SK-N-SH (cell line): ENCODE measurements around the gene ZNF532. TPM values are rescaled to one million over a fixed set of nuclear protein-coding genes. Genes with fewer than 3 reads are reported as not detected.

Source experiments
- CTCF ChIA-PET: fragments of 300-600, 350-600 bp; formaldehyde crosslinking; extraction: SDS; loops from one replicate; lab custom pipeline; 2021; lab: Yijun Ruan, JAX
- POLR2A ChIA-PET: fragments of 350-600 bp; sonication (Branson Sonifier 250); formaldehyde crosslinking; extraction: SDS; loops from one replicate; lab custom pipeline; 2020; ENCODE audit warnings: antibody characterized with exemption, inconsistent platforms; lab: Yijun Ruan, JAX
- DNase-seq: peaks from one replicate; pipeline ENCODE4 v3.0.0; 2012
- H2AFZ ChIP-seq: fragments of 200-600 bp; sonication (generic); 2 replicates; pipeline ENCODE4 v1.8.1; 2016; ENCODE audit warnings: antibody characterized with exemption, mild to moderate bottlenecking, low read depth
- H3F3A ChIP-seq: fragments of 200-600 bp; sonication (generic); replicated peaks from 2 replicates; pipeline ENCODE3; 2016; ENCODE audit warnings: antibody characterized with exemption, mild to moderate bottlenecking; ENCODE audit not compliant: insufficient read depth
- H3K27ac ChIP-seq, 2 experiments: fragments of 200-500 bp in 1 of 2; fragments of 200-600 bp in 1 of 2; sonication (Bioruptor generic) in 1 of 2; sonication (generic), shearing (Covaris generic) in 1 of 2; 2 replicates each; pipeline versions ENCODE4 v1.5.1 to v1.6.1; 2014 to 2016; ENCODE audit warnings: low read depth in 2 of 2, inconsistent platforms in 1 of 2, low read length in 1 of 2, mild to moderate bottlenecking in 1 of 2, mixed read lengths in 1 of 2
- H3K27me3 ChIP-seq: fragments of 200-600 bp; sonication (generic), shearing (Covaris generic); 2 replicates; pipeline ENCODE4 v1.6.1; 2016; ENCODE audit warnings: mixed run types; ENCODE audit not compliant: insufficient read depth
- H3K36me3 ChIP-seq, 2 experiments: fragments of 200-500 bp in 1 of 2; fragments of 200-600 bp in 1 of 2; sonication (Bioruptor generic) in 1 of 2; sonication (generic) in 1 of 2; replicated peaks in 1 of 2; 2 replicates each; pipeline versions ENCODE3 to v1.5.1; 2014 to 2016; ENCODE audit warnings: low read length in 1 of 2, mild to moderate bottlenecking in 1 of 2; ENCODE audit not compliant: insufficient read depth in 2 of 2, control insufficient read depth in 1 of 2
- H3K4me1 ChIP-seq, 2 experiments: fragments of 200-500 bp in 1 of 2; fragments of 200-600 bp in 1 of 2; sonication (Bioruptor generic) in 1 of 2; sonication (generic), shearing (Covaris generic) in 1 of 2; 2 replicates each; pipeline versions ENCODE4 v1.5.1 to v1.6.1; 2014 to 2016; ENCODE audit warnings: low read depth in 1 of 2, low read length in 1 of 2, mixed run types in 1 of 2; ENCODE audit not compliant: insufficient read depth in 2 of 2, control insufficient read depth in 1 of 2
- H3K4me2 ChIP-seq: fragments of 200-600 bp; sonication (generic), shearing (Covaris generic); 2 replicates; pipeline ENCODE4 v1.6.1; 2017; ENCODE audit warnings: mixed run types
- H3K4me3 ChIP-seq, 2 experiments: fragments of 200-500 bp in 1 of 2; fragments of 200-600 bp in 1 of 2; sonication (Bioruptor generic) in 1 of 2; sonication (generic), shearing (Covaris generic) in 1 of 2; 2 replicates each; pipeline versions ENCODE4 v1.5.1 to v1.8.1; 2014 to 2016; ENCODE audit warnings: low read depth in 2 of 2, inconsistent platforms in 1 of 2, low read length in 1 of 2, mild to moderate bottlenecking in 1 of 2, mixed read lengths in 1 of 2, moderate library complexity in 1 of 2
- H3K79me2 ChIP-seq: fragments of 200-600 bp; sonication (generic); 2 replicates; pipeline ENCODE4 v1.8.1; 2017; ENCODE audit warnings: mild to moderate bottlenecking; ENCODE audit not compliant: insufficient read depth
- H3K9ac ChIP-seq: fragments of 200-600 bp; sonication (generic); 2 replicates; pipeline ENCODE4 v1.6.1; 2017; ENCODE audit warnings: mixed run types
- H3K9me2 ChIP-seq: fragments of 200-600 bp; sonication (generic); 2 replicates; pipeline ENCODE4 v1.6.1; 2017; ENCODE audit warnings: mixed run types
- H3K9me3 ChIP-seq: fragments of 200-600 bp; sonication (generic); 2 replicates; pipeline ENCODE4 v1.6.1; 2017; ENCODE audit warnings: mixed run types, mild to moderate bottlenecking, moderate library complexity
- H4K20me1 ChIP-seq: fragments of 200-600 bp; sonication (generic); 2 replicates; pipeline ENCODE4 v1.6.1; 2017; ENCODE audit warnings: mild to moderate bottlenecking, mixed run types; ENCODE audit not compliant: insufficient read depth
- CHD2 ChIP-seq: fragments of 150-350 bp; IDR thresholded peaks from 2 replicates; pipeline ENCODE4 v1.6.1; 2018; ENCODE audit warnings: low read length; ENCODE audit not compliant: partially characterized antibody
- EZH2phosphoT487 ChIP-seq: fragments of 200-600 bp; sonication (generic); IDR thresholded peaks from 2 replicates; pipeline ENCODE4 v1.6.1; 2017; ENCODE audit warnings: low read depth, mixed run types, mild to moderate bottlenecking, antibody characterized with exemption, moderate library complexity, borderline replicate concordance
- FOXM1 ChIP-seq: IDR thresholded peaks from 2 replicates; pipeline ENCODE4 v1.4.0; 2012; ENCODE audit warnings: low read depth, mild to moderate bottlenecking
- GABPA ChIP-seq: IDR thresholded peaks from 2 replicates; pipeline ENCODE4 v1.4.0; 2012; ENCODE audit warnings: low read depth, mild to moderate bottlenecking
- GATA2 ChIP-seq: sonication (generic); formaldehyde crosslinking; IDR thresholded peaks from 2 replicates; pipeline ENCODE4 v1.5.0; 2020; ENCODE audit warnings: mild to moderate bottlenecking, missing genetic modification reagents
- MXI1 ChIP-seq: IDR thresholded peaks from 2 replicates; pipeline ENCODE4 v1.6.1; 2012; ENCODE audit warnings: mild to moderate bottlenecking, low read depth, low read length, improper control_type of control experiment
- NFIC ChIP-seq: IDR thresholded peaks from 2 replicates; pipeline ENCODE4 v1.4.0; 2012; ENCODE audit warnings: borderline replicate concordance
- NRF1 ChIP-seq: IDR thresholded peaks from 2 replicates; pipeline ENCODE4 v1.6.1; 2012; ENCODE audit warnings: low read depth, mild to moderate bottlenecking, low read length
- POLR2AphosphoS5 ChIP-seq: IDR thresholded peaks from 2 replicates; pipeline ENCODE4 v1.6.1; 2012; ENCODE audit warnings: low read depth, low read length
- RCOR1 ChIP-seq: fragments of 150-350 bp; IDR thresholded peaks from 2 replicates; pipeline ENCODE4 v1.6.1; 2017; ENCODE audit warnings: antibody characterized with exemption, low read length
- RFX5 ChIP-seq: IDR thresholded peaks from 2 replicates; pipeline ENCODE4 v1.6.1; 2012; ENCODE audit warnings: mild to moderate bottlenecking, improper control_type of control experiment, low read length
- SIN3A ChIP-seq: IDR thresholded peaks from 2 replicates; pipeline ENCODE4 v1.6.1; 2012; ENCODE audit warnings: low read depth, mild to moderate bottlenecking, low read length, moderate library complexity, borderline replicate concordance
- SMC3 ChIP-seq: IDR thresholded peaks from 2 replicates; pipeline ENCODE4 v1.6.1; 2012; ENCODE audit warnings: low read depth, low read length, improper control_type of control experiment
- TAF1 ChIP-seq: IDR thresholded peaks from 2 replicates; pipeline ENCODE4 v1.6.1; 2012; ENCODE audit warnings: low read depth, mild to moderate bottlenecking, low read length, moderate library complexity, borderline replicate concordance
- TCF12 ChIP-seq: IDR thresholded peaks from 2 replicates; pipeline ENCODE4 v1.4.0; 2012
- WGBS: methylation state at CpG from one replicate; pipeline ENCODE4 v1.1.6; 2017; ENCODE audit warnings: low lambda C conversion rate; 5-methylcytosine and 5-hydroxymethylcytosine counted together
- polyA plus RNA-seq, 3 experiments: library from polyadenylated mRNA; depleted of rRNA; stranded (reverse); fragments of >200 nt; gene quantifications; 2 replicates each; pipeline ENCODE4 v1.2.3, GENCODE V29; 2012
- TF ChIP-seq, protein P1 (sequence below): IDR thresholded peaks from 2 replicates; pipeline ENCODE4 v1.6.1; 2012; ENCODE audit warnings: mild to moderate bottlenecking, low read depth, low read length, moderate library complexity
- TF ChIP-seq, protein P2 (sequence below): IDR thresholded peaks from 2 replicates; pipeline ENCODE4 v1.4.0; 2012; ENCODE audit warnings: low read depth, borderline replicate concordance

ZNF532 gene
- polyA plus RNA-seq, 1 of the 3 experiments (the other 2 are of a cell fraction): 34.7 TPM

DNA sequence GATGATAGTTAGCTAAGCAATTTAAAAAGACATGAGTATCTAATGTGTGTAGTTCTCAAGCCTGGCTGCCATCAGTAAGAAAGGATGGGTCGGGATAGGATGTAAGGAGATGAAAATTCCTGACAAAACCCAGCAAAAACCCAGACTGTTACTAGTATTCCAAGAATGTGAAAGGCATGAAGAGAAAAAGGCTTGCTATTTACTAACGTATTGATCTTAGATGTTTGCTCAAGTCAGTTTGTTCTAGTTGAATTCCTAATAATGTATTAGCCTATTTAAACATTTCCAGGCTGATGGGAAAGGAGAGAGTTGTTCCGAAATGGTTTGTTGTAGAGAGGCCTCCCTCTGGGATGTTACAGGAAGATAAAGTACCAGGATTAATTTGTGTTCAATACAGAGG lies 88.2 kb downstream of the ZNF532 start (continued):
- TF ChIP-seq SIN3A (no peak), RFX5 (no peak), POLR2AphosphoS5 (no peak), NFIC (no peak)
- TF ChIP-seq, all 33 proteins: peak for 0

DNA sequence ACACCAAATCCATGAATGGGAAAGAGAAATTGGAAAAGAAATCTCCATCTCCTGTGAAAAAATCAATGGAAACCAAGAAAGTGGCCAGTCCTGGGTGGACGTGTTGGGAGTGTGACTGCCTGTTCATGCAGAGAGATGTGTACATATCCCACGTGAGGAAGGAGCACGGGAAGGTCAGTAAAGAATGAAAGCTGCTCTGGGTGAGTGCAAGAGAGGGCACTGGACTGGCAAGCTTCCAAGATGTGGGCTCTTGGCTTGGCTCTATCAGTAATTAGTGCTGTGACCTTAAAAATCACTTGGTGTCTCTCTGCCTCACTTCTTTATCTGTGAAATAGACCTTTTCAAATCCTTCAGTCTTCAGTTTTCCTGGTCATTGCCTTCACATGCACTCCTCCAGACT lies 89.0 kb downstream of the ZNF532 start:
- Histone ChIP-seq H3K9me3 (no peaks in the 10 kb centered on the region), H4K20me1 (no peaks in the 10 kb centered on the region), H3K4me3 (no peak overlapping the region), H3K79me2 (no peaks in the 10 kb centered on the region), H3K27me3 (no peaks in the 10 kb centered on the region), H3K9ac (no peak overlapping the region), H3K4me1 (peaks cover 8 to 9% of the 10 kb centered on the region in 2 experiments; a peak in 3 of 4 replicates)
- 42% methylated on average over 3 of the region's 3 CpGs for WGBS
- CTCF ChIA-PET: interaction anchor here (1.2 kb wide), 1 partner anchor 25 kb away, joined by 3 read pairs; no protein-coding TSS in a partner anchor
- TF ChIP-seq NFIC: peak; percentile 18; the same call in 1 of the 2 replicates
- no peak for TF ChIP-seq RFX5
- no peak for TF ChIP-seq GATA2
- TF ChIP-seq, all 33 proteins: peak for 1
- no peaks in the 10 kb centered on the region for H3K9me2 ChIP-seq
- POLR2A ChIA-PET: no interaction called here
- H3F3A ChIP-seq: no peaks in the 10 kb centered on the region
- H3K36me3 ChIP-seq: peaks cover 33 to 43% of the 10 kb centered on the region in 2 experiments
- peak; percentile 50 for DNase-seq
- peak overlapping the region; percentile 5 to 36; a peak in 1 of 4 replicates for H3K27ac ChIP-seq
- no peak overlapping the region for H2AFZ ChIP-seq
- H3K4me2 ChIP-seq: no peak overlapping the region

DNA sequence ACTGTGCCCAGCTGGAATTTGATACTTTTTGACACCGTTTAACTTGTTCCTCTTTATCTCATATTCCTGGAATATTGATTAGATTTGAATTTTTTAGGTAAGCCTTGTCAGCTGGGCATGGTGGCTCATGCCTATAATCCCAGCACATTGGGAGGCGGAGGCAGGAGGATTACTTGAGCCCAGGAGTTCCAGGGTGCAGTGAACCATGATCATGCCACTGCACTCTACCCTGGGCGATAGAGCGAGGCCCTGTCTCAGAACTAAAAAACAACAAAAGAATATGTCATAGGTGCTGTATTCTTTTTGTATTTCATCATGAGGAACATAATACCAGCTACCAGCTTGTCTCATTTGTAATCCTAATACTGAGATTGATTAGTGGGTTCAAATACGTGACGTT lies 90.3 kb downstream of the ZNF532 start:
- Histone ChIP-seq H3K9me3 (no peaks in the 10 kb centered on the region), H2AFZ (no peak overlapping the region), H3K79me2 (no peaks in the 10 kb centered on the region), H3K4me2 (no peak overlapping the region), H3F3A (no peaks in the 10 kb centered on the region), H3K9me2 (no peaks in the 10 kb centered on the region), H3K27me3 (no peaks in the 10 kb centered on the region), H4K20me1 (no peaks in the 10 kb centered on the region), H3K27ac (no peak overlapping the region), H3K9ac (no peak overlapping the region), H3K4me1 (peaks cover 5 to 8% of the 10 kb centered on the region in 2 experiments; a peak in 3 of 4 replicates), H3K4me3 (no peak overlapping the region), H3K36me3 (peaks cover 31 to 47% of the 10 kb centered on the region in 2 experiments)
- TF ChIP-seq FOXM1: no peak
- TF ChIP-seq, protein P1, sequence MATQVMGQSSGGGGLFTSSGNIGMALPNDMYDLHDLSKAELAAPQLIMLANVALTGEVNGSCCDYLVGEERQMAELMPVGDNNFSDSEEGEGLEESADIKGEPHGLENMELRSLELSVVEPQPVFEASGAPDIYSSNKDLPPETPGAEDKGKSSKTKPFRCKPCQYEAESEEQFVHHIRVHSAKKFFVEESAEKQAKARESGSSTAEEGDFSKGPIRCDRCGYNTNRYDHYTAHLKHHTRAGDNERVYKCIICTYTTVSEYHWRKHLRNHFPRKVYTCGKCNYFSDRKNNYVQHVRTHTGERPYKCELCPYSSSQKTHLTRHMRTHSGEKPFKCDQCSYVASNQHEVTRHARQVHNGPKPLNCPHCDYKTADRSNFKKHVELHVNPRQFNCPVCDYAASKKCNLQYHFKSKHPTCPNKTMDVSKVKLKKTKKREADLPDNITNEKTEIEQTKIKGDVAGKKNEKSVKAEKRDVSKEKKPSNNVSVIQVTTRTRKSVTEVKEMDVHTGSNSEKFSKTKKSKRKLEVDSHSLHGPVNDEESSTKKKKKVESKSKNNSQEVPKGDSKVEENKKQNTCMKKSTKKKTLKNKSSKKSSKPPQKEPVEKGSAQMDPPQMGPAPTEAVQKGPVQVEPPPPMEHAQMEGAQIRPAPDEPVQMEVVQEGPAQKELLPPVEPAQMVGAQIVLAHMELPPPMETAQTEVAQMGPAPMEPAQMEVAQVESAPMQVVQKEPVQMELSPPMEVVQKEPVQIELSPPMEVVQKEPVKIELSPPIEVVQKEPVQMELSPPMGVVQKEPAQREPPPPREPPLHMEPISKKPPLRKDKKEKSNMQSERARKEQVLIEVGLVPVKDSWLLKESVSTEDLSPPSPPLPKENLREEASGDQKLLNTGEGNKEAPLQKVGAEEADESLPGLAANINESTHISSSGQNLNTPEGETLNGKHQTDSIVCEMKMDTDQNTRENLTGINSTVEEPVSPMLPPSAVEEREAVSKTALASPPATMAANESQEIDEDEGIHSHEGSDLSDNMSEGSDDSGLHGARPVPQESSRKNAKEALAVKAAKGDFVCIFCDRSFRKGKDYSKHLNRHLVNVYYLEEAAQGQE: no peak
- no peak for TF ChIP-seq RCOR1
- no peak for TF ChIP-seq TCF12
- TF ChIP-seq MXI1: no peak
- TF ChIP-seq SMC3: no peak
- TF ChIP-seq NRF1: no peak
- no peak for TF ChIP-seq GABPA
- TF ChIP-seq, protein P2, sequence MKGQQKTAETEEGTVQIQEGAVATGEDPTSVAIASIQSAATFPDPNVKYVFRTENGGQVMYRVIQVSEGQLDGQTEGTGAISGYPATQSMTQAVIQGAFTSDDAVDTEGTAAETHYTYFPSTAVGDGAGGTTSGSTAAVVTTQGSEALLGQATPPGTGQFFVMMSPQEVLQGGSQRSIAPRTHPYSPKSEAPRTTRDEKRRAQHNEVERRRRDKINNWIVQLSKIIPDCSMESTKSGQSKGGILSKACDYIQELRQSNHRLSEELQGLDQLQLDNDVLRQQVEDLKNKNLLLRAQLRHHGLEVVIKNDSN: no peak
- no peak for TF ChIP-seq CHD2
- TF ChIP-seq EZH2phosphoT487: no peak
- TF ChIP-seq TAF1: no peak
- no peak for DNase-seq
- CTCF ChIA-PET: no interaction called here
- WGBS: 100% methylated on average over 6 of the region's 6 CpGs
- POLR2A ChIA-PET: no interaction called here
